Keratinocyte (primary cell): ENCODE measurements around the gene OR13J1. TPM values are rescaled to one million over a fixed set of nuclear protein-coding genes. Genes with fewer than 3 reads are reported as not detected.

Source experiments
- DNase-seq: peaks from one replicate; pipeline ENCODE4 v3.0.0-alpha.2; 2011; ENCODE audit warnings: low read depth, missing footprints, low spot score
- FAIRE-seq: peaks from 2 replicates; lab custom pipeline; 2011; peaks lifted over from hg19 to GRCh38; lab: Jason Lieb, UNC
- H2AFZ ChIP-seq: 2 replicates; pipeline ENCODE4 v1.6.0; 2012; ENCODE audit warnings: low read length, control low read depth, inconsistent platforms; ENCODE audit not compliant: control insufficient read depth
- H3K27ac ChIP-seq: 2 replicates; pipeline ENCODE4 v1.5.1; 2011; ENCODE audit warnings: low read length; ENCODE audit not compliant: control insufficient read depth, insufficient read depth
- H3K27me3 ChIP-seq: 3 replicates; pipeline ENCODE4 v1.6.0; 2011; ENCODE audit warnings: low read length; ENCODE audit not compliant: control insufficient read depth, insufficient read depth; ENCODE audit errors: extremely low read depth
- H3K36me3 ChIP-seq, 2 experiments: 2 replicates in 1 of 2; 3 replicates in 1 of 2; pipeline ENCODE4 v1.5.1; 2011; ENCODE audit warnings: low read length in 2 of 2, mild to moderate bottlenecking in 1 of 2; ENCODE audit not compliant: control insufficient read depth in 2 of 2, insufficient read depth in 2 of 2; ENCODE audit errors: extremely low read depth in 1 of 2
- H3K4me1 ChIP-seq: 3 replicates; pipeline ENCODE4 v1.5.1; 2011; ENCODE audit warnings: low read length; ENCODE audit not compliant: control insufficient read depth, insufficient read depth; ENCODE audit errors: extremely low read depth
- H3K4me2 ChIP-seq: 3 replicates; pipeline ENCODE4 v1.6.0; 2011; ENCODE audit warnings: low read depth, low read length; ENCODE audit not compliant: control insufficient read depth, insufficient read depth; ENCODE audit errors: extremely low read depth
- H3K4me3 ChIP-seq, 3 experiments: fragments of 200-600 bp in 1 of 3; sonication (generic) in 1 of 3; 2 replicates in 2 of 3; 3 replicates in 1 of 3; pipeline ENCODE4 v1.5.1; 2011 to 2016; ENCODE audit warnings: low read length in 3 of 3, mild to moderate bottlenecking in 3 of 3, control low read depth in 2 of 3, inconsistent platforms in 1 of 3, low read depth in 1 of 3, mixed read lengths in 1 of 3, mixed run types in 1 of 3, moderate library complexity in 1 of 3; ENCODE audit not compliant: control insufficient read depth in 2 of 3, insufficient read depth in 2 of 3; ENCODE audit errors: extremely low read depth in 1 of 3
- H3K79me2 ChIP-seq: 2 replicates; pipeline ENCODE4 v1.6.0; 2012; ENCODE audit warnings: low read length; ENCODE audit not compliant: control insufficient read depth, insufficient read depth
- H3K9ac ChIP-seq: 3 replicates; pipeline ENCODE4 v1.6.0; 2011; ENCODE audit warnings: low read length; ENCODE audit not compliant: control insufficient read depth, insufficient read depth; ENCODE audit errors: extremely low read depth
- H3K9me1 ChIP-seq: 3 replicates; pipeline ENCODE4 v1.6.0; 2011; ENCODE audit warnings: low read length; ENCODE audit not compliant: control insufficient read depth, insufficient read depth; ENCODE audit errors: extremely low read depth
- H3K9me3 ChIP-seq: 2 replicates; pipeline ENCODE4 v1.5.1; 2012; ENCODE audit warnings: low read depth, low read length; ENCODE audit not compliant: control insufficient read depth
- H4K20me1 ChIP-seq: 3 replicates; pipeline ENCODE4 v1.6.0; 2011; ENCODE audit warnings: low read length; ENCODE audit not compliant: control insufficient read depth, insufficient read depth; ENCODE audit errors: extremely low read depth
- EZH2 ChIP-seq: IDR thresholded peaks from one replicate; pipeline ENCODE4 v1.6.1; 2012; ENCODE audit warnings: inconsistent platforms, mild to moderate bottlenecking, low read length, moderate library complexity
- dilution Hi-C: fragments of 300-500 bp; cut with MboI; formaldehyde crosslinking; loops from one replicate; pipeline ENCODE4 v1.7.0; 2020; ENCODE audit warnings: low sequenced_read_pairs; ENCODE audit not compliant: extremely low pct_ligation_motif_present
- polyA plus RNA-seq, 5 experiments: library from polyadenylated mRNA; depleted of rRNA in 3 of 5; stranded (reverse) in 3 of 5; stranded (forward) in 1 of 5; unstranded in 1 of 5; fragments of >200 nt; gene quantifications; 1 replicate in 1 of 5; 2 replicates in 3 of 5; 3 replicates in 1 of 5; pipeline versions ENCODE4 v1.2.1 to v1.2.3, GENCODE V29; 2011 to 2012; ENCODE audit warnings: missing spikeins in 2 of 5, low read depth in 1 of 5, low replicate concordance in 1 of 5
- TF ChIP-seq, protein P1 (sequence below), 3 experiments: IDR thresholded peaks in 1 of 3; conservative IDR thresholded peaks in 1 of 3; optimal IDR thresholded peaks in 1 of 3; 2 replicates in 2 of 3; 3 replicates in 1 of 3; pipeline versions ENCODE3 to v1.5.1; 2011; ENCODE audit warnings: low read length in 3 of 3, mild to moderate bottlenecking in 3 of 3, moderate library complexity in 2 of 3, control low read depth in 1 of 3, inconsistent platforms in 1 of 3; ENCODE audit not compliant: insufficient read depth in 2 of 3; ENCODE audit errors: extremely low read depth in 1 of 3

Gene OR13J1
- polyA plus RNA-seq, 1 donor (not counting 4 experiments of a cell fraction or from before 2014, with no cell fraction given), result not detected

DNA sequence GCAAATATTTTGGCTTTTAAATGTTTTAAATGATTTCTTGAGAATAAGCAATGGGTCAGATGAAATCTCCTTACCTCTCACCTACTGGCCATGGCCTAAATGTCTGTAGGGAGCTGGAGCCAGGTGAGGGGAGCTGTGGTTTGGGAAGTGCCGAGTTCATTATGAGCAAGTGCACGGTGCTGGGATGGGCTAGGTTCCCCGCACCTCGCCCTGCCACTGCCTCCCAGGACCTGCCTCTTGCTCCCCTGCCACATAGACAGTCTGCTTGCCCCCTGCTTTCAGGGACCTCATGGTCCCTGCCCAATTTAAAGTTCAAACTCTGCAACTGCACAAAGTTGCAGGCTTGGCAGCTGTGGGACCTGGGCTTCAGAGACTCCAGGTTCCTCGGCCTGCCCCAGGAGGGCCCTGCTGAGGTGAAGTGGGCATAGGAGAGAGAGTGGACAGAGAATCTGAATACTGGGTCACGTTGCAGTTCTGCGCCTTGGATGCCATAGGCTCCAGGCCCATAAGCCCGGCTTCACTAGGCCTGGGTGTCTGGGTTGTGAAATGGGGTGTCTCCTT is 5.4 kb downstream of the OR13J1 start:
- dilution Hi-C loops, result no loop called here
- Histone ChIP-seq H3K27me3 (no peaks in the 10 kb centered on the region), H3K9me1 (no peaks in the 10 kb centered on the region), H3K27ac (no peak overlapping the region), H3K4me2 (no peak overlapping the region), H3K4me1 (no peaks in the 10 kb centered on the region), H3K36me3 (no peaks in the 10 kb centered on the region), H2AFZ (no peak overlapping the region), H3K4me3 (no peak overlapping the region), H4K20me1 (no peaks in the 10 kb centered on the region), H3K9ac (no peak overlapping the region), H3K9me3 (no peaks in the 10 kb centered on the region), H3K79me2 (no peaks in the 10 kb centered on the region)
- DNase-seq (no peak), FAIRE-seq (no peak)
- no peak for TF ChIP-seq EZH2
- TF ChIP-seq, protein P1, sequence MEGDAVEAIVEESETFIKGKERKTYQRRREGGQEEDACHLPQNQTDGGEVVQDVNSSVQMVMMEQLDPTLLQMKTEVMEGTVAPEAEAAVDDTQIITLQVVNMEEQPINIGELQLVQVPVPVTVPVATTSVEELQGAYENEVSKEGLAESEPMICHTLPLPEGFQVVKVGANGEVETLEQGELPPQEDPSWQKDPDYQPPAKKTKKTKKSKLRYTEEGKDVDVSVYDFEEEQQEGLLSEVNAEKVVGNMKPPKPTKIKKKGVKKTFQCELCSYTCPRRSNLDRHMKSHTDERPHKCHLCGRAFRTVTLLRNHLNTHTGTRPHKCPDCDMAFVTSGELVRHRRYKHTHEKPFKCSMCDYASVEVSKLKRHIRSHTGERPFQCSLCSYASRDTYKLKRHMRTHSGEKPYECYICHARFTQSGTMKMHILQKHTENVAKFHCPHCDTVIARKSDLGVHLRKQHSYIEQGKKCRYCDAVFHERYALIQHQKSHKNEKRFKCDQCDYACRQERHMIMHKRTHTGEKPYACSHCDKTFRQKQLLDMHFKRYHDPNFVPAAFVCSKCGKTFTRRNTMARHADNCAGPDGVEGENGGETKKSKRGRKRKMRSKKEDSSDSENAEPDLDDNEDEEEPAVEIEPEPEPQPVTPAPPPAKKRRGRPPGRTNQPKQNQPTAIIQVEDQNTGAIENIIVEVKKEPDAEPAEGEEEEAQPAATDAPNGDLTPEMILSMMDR (optimal IDR thresholded peaks at IDR 0.05 in 1 of 3, IDR thresholded peaks at IDR 0.05 in 1 of 3, conservative IDR thresholded peaks at IDR 0.05 in 1 of 3; ENCODE audit: extremely low read depth in 1 of 3, insufficient read depth in 2 of 3, low read length in 3 of 3), result no peak

- TF ChIP-seq, protein P1 (optimal IDR thresholded peaks at IDR 0.05 in 1 of 3, IDR thresholded peaks at IDR 0.05 in 1 of 3, conservative IDR thresholded peaks at IDR 0.05 in 1 of 3; ENCODE audit: extremely low read depth in 1 of 3, insufficient read depth in 2 of 3, low read length in 3 of 3), result no peak
- TF ChIP-seq EZH2, result no peak
- no peak overlapping the region for H3K4me3 ChIP-seq
- H3K4me1 ChIP-seq, result no peaks in the 10 kb centered on the region
- dilution Hi-C loops, result no loop called here
- no peaks in the 10 kb centered on the region for H3K36me3 ChIP-seq
- no peak overlapping the region for H3K4me2 ChIP-seq
- no peak for FAIRE-seq
- H3K79me2 ChIP-seq, result no peaks in the 10 kb centered on the region
- H3K9ac ChIP-seq, result no peak overlapping the region
- peaks cover 3% of the 10 kb centered on the region for H3K27me3 ChIP-seq
- H2AFZ ChIP-seq, result no peak overlapping the region
- no peaks in the 10 kb centered on the region for H3K9me1 ChIP-seq
- no peaks in the 10 kb centered on the region for H3K9me3 ChIP-seq
- H4K20me1 ChIP-seq, result no peaks in the 10 kb centered on the region
- no peak overlapping the region for H3K27ac ChIP-seq
- no peak for DNase-seq
These were observed 6.6 kb downstream of the OR13J1 start for GRCh38 chr9:35863583-35863982.
